Ishikawa (cell line): ENCODE results near the gene SMYD3.

ENCODE experiments used
- EP300 ChIP-seq: IDR thresholded peaks from 2 replicates; pipeline ENCODE4 v1.6.1; 2012; ENCODE audit warnings: borderline replicate concordance
- FOXM1 ChIP-seq: IDR thresholded peaks from 2 replicates; pipeline ENCODE4 v1.6.1; 2012; ENCODE audit warnings: low read depth, borderline replicate concordance
- REST ChIP-seq: IDR thresholded peaks from 2 replicates; pipeline ENCODE4 v1.6.1; 2012; ENCODE audit warnings: low read depth, mild to moderate bottlenecking
- TEAD4 ChIP-seq: IDR thresholded peaks from 2 replicates; pipeline ENCODE4 v1.6.1; 2012

GRCh38 chr1:245957427-245957826 is 549.7 kb downstream of the SMYD3 start:
- TF ChIP-seq REST (no peak), TEAD4 (no peak), EP300 (no peak), FOXM1 (no peak)
